Breast epithelium (tissue), 3 donors: ENCODE results near the gene UST.

Experiments
- CTCF ChIP-seq, 3 donors: fragments of 450-650 bp; IDR thresholded peaks; one replicate each; pipeline ENCODE4 v1.5.1; 2016 to 2017; ENCODE audit warnings: antibody characterized with exemption in 3 of 3, mild to moderate bottlenecking in 3 of 3, moderate library complexity in 3 of 3
- POLR2A ChIP-seq: fragments of 450-650 bp; IDR thresholded peaks from one replicate; pipeline ENCODE4 v1.6.1; 2016; ENCODE audit warnings: antibody characterized with exemption, mild to moderate bottlenecking, moderate library complexity
- POLR2AphosphoS5 ChIP-seq, 3 donors: sonication (generic); formaldehyde crosslinking; IDR thresholded peaks; one replicate each; pipeline ENCODE4 v1.6.1; 2017; ENCODE audit warnings: antibody characterized with exemption in 3 of 3

- TF ChIP-seq CTCF (IDR thresholded peaks at IDR 0.05) = no peak
- TF ChIP-seq POLR2A = no peak
- TF ChIP-seq POLR2AphosphoS5 (IDR thresholded peaks at IDR 0.05) = no peak
Measured at GRCh38 chr6:148793721-148794120, 46.9 kb downstream of the UST start.
